Lower leg skin (tissue), 4 donors: ENCODE measurements around the gene GNPAT. TPM values are rescaled to one million over a fixed set of nuclear protein-coding genes. Genes with fewer than 3 reads are reported as not detected.

ENCODE experiments used
- DNase-seq, 2 donors: peaks; one replicate each; pipeline ENCODE4 v3.0.0-alpha.2; 2019; ENCODE audit warnings: low spot score in 2 of 2
- H3K4me3 ChIP-seq: fragments of 200-600 bp; sonication (generic); 2 replicates; pipeline ENCODE4 v1.5.1; 2017; ENCODE audit warnings: mild to moderate bottlenecking, low read depth; ENCODE audit not compliant: poor library complexity, severe bottlenecking
- CTCF ChIP-seq, 3 donors: fragments of 450-650 bp; IDR thresholded peaks; one replicate each; pipeline ENCODE4 v1.5.1; 2016; ENCODE audit warnings: antibody characterized with exemption in 3 of 3, mild to moderate bottlenecking in 3 of 3, moderate library complexity in 2 of 3
- POLR2A ChIP-seq, 2 donors: fragments of 450-650 bp; IDR thresholded peaks; one replicate each; pipeline ENCODE4 v1.6.1; 2016 to 2017; ENCODE audit warnings: antibody characterized with exemption in 2 of 2, mild to moderate bottlenecking in 1 of 2, moderate library complexity in 1 of 2
- WGBS, 2 donors: methylation state at CpG; one replicate each; pipeline ENCODE4 v1.1.5; 2018; 5-methylcytosine and 5-hydroxymethylcytosine counted together
- intact Hi-C: fragments of 100-400 bp; cut with DNase I; formaldehyde crosslinking; loops from one replicate; pipeline ENCODE4 v1.15.0; 2023; ENCODE audit warnings: low total_unique reads
- total RNA-seq, 4 donors: library from RNA; depleted of rRNA; stranded (reverse); fragments of >200 nt; gene quantifications; one replicate each; pipeline ENCODE4 v1.1.0, GENCODE V29; 2016

GNPAT gene
- total RNA-seq, 4 donors from 2014 or later: 24.3 to 45.7 (median 39.9) TPM

- TF ChIP-seq POLR2A (IDR thresholded peaks at IDR 0.05) (no peak), CTCF (IDR thresholded peaks at IDR 0.05) (no peak)
- DNase-seq: no peak
- WGBS, 2 donors: 38 to 40% methylated on average over 5 of the region's 5 CpGs
- intact Hi-C loops: no loop called here
- H3K4me3 ChIP-seq: no peak overlapping the region
Measured at GRCh38 chr1:231242516-231243198, 1.6 kb downstream of the GNPAT start.

GRCh38 chr1:231248778-231249177, 7.8 kb downstream of the GNPAT start:
- no peak for DNase-seq
- TF ChIP-seq POLR2A (IDR thresholded peaks at IDR 0.05): no peak
- no peak for TF ChIP-seq CTCF (IDR thresholded peaks at IDR 0.05)
- H3K4me3 ChIP-seq: no peak overlapping the region
- intact Hi-C loops: no loop called here
- 100% methylated on average over 1 of the region's 1 CpG for WGBS, 2 donors

GRCh38 chr1:231252336-231252735, 11.3 kb downstream of the GNPAT start:
- WGBS, 2 donors: 65 to 80% methylated on average over 3 of the region's 3 CpGs
- TF ChIP-seq CTCF (IDR thresholded peaks at IDR 0.05) (no peak), POLR2A (IDR thresholded peaks at IDR 0.05) (no peak)
- H3K4me3 ChIP-seq: no peak overlapping the region
- no peak for DNase-seq
- intact Hi-C loops: no loop called here

GRCh38 chr1:231260351-231260750, 19.3 kb downstream of the GNPAT start:
- intact Hi-C loops: no loop called here

GRCh38 chr1:231264642-231265041, 23.6 kb downstream of the GNPAT start:
- intact Hi-C loops: no loop called here

More at GRCh38 chr1:231260351-231260750, 19.3 kb downstream of the GNPAT start:
- 93 to 94% methylated on average over 4 of the region's 4 CpGs for WGBS, 2 donors
- TF ChIP-seq POLR2A (IDR thresholded peaks at IDR 0.05) (no peak), CTCF (IDR thresholded peaks at IDR 0.05) (no peak)
- H3K4me3 ChIP-seq: no peak overlapping the region
- DNase-seq: no peak

More at GRCh38 chr1:231264642-231265041, 23.6 kb downstream of the GNPAT start:
- TF ChIP-seq POLR2A (IDR thresholded peaks at IDR 0.05): no peak
- no peak for TF ChIP-seq CTCF (IDR thresholded peaks at IDR 0.05)
- DNase-seq: no peak
- WGBS, 2 donors: 92 to 100% methylated on average over 1 of the region's 1 CpG
- no peak overlapping the region for H3K4me3 ChIP-seq
